ENCODE results near the gene RBM3.
A peak's percentile ranks its signal among the peaks of the same experiment; 100 is the strongest.

RBM3 gene

DNA sequence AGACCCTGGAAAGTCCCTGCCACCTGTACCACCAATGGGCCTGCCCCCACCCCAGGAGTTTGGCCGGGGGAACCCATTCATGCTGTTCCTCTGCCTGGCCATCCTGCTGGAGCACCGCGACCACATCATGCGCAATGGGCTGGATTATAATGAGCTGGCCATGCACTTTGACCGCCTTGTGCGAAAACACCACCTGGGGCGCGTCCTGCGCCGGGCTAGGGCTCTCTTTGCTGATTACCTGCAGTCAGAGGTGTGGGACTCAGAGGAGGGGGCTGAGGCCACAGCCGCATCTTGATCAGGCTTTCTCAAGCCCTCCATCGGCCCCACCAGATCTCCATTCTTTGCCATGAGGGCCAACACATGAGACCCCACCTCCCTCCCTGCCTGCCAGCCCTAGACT is 13.6 kb upstream of the RBM3 start (continued):
- TF ChIP-seq, protein P1, sequence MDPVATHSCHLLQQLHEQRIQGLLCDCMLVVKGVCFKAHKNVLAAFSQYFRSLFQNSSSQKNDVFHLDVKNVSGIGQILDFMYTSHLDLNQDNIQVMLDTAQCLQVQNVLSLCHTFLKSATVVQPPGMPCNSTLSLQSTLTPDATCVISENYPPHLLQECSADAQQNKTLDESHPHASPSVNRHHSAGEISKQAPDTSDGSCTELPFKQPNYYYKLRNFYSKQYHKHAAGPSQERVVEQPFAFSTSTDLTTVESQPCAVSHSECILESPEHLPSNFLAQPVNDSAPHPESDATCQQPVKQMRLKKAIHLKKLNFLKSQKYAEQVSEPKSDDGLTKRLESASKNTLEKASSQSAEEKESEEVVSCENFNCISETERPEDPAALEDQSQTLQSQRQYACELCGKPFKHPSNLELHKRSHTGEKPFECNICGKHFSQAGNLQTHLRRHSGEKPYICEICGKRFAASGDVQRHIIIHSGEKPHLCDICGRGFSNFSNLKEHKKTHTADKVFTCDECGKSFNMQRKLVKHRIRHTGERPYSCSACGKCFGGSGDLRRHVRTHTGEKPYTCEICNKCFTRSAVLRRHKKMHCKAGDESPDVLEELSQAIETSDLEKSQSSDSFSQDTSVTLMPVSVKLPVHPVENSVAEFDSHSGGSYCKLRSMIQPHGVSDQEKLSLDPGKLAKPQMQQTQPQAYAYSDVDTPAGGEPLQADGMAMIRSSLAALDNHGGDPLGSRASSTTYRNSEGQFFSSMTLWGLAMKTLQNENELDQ (tag by site-specific recombination; IDR thresholded peaks at IDR 0.05; ENCODE audit: low read depth) = no peak
- TF ChIP-seq ZNF391 (tag by site-specific recombination; IDR thresholded peaks at IDR 0.05; ENCODE audit: borderline replicate concordance, low read depth) (no peak), ZNF121 (tag by site-specific recombination; IDR thresholded peaks at IDR 0.05) (no peak), KLF10 (tag by site-specific recombination; IDR thresholded peaks at IDR 0.05) (no peak), ZNF211 (tag by site-specific recombination; IDR thresholded peaks at IDR 0.05; ENCODE audit: low read depth) (no peak), OSR2 (tag by site-specific recombination; IDR thresholded peaks at IDR 0.05) (no peak), ZNF747 (tag by site-specific recombination; IDR thresholded peaks at IDR 0.05) (no peak)

DNA sequence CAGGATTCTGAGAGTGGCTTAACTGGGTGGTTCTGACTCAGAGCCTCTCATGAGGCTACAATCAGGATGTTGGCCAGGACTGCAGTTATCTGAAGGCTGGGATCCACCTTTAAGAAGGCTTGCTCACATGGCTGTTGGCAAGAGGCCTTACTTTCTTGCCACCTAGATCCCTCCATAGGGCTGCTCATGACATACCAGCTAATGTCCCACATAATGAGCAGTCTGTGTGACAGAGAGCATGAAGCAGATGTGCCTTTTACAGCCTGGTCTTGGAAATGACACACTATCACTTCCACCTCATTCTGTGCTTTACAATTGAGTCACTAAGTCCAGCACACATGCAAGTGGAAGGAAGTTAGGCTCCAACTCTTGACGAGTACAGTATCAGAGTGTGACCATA is 4.3 kb upstream of the RBM3 start:
- Histone ChIP-seq H3K27ac (ENCODE audit: extremely low read depth, low read depth, low read length) (no peak overlapping the region), H3K4me1 (ENCODE audit: control insufficient read depth, insufficient read depth, low read length) (no peaks in the 10 kb centered on the region), H3K9me3 (ENCODE audit: control insufficient read depth, insufficient read depth, low read depth, low read length) (no peaks in the 10 kb centered on the region), H3K36me3 (ENCODE audit: control insufficient read depth in 2 of 2, insufficient read depth in 1 of 2, low read length in 2 of 2) (peaks cover 0 to 1% of the 10 kb centered on the region in 2 experiments; a peak in 2 of 3 replicates), H3K4me3 (ENCODE audit: low read depth, low read length) (no peak overlapping the region)
- TF ChIP-seq, protein P2, sequence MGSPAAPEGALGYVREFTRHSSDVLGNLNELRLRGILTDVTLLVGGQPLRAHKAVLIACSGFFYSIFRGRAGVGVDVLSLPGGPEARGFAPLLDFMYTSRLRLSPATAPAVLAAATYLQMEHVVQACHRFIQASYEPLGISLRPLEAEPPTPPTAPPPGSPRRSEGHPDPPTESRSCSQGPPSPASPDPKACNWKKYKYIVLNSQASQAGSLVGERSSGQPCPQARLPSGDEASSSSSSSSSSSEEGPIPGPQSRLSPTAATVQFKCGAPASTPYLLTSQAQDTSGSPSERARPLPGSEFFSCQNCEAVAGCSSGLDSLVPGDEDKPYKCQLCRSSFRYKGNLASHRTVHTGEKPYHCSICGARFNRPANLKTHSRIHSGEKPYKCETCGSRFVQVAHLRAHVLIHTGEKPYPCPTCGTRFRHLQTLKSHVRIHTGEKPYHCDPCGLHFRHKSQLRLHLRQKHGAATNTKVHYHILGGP (tag by site-specific recombination; IDR thresholded peaks at IDR 0.05) = no peak
- TF ChIP-seq, protein P3, sequence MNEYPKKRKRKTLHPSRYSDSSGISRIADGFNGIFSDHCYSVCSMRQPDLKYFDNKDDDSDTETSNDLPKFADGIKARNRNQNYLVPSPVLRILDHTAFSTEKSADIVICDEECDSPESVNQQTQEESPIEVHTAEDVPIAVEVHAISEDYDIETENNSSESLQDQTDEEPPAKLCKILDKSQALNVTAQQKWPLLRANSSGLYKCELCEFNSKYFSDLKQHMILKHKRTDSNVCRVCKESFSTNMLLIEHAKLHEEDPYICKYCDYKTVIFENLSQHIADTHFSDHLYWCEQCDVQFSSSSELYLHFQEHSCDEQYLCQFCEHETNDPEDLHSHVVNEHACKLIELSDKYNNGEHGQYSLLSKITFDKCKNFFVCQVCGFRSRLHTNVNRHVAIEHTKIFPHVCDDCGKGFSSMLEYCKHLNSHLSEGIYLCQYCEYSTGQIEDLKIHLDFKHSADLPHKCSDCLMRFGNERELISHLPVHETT (tag by site-specific recombination; IDR thresholded peaks at IDR 0.05) = no peak
- TF ChIP-seq, protein P4, sequence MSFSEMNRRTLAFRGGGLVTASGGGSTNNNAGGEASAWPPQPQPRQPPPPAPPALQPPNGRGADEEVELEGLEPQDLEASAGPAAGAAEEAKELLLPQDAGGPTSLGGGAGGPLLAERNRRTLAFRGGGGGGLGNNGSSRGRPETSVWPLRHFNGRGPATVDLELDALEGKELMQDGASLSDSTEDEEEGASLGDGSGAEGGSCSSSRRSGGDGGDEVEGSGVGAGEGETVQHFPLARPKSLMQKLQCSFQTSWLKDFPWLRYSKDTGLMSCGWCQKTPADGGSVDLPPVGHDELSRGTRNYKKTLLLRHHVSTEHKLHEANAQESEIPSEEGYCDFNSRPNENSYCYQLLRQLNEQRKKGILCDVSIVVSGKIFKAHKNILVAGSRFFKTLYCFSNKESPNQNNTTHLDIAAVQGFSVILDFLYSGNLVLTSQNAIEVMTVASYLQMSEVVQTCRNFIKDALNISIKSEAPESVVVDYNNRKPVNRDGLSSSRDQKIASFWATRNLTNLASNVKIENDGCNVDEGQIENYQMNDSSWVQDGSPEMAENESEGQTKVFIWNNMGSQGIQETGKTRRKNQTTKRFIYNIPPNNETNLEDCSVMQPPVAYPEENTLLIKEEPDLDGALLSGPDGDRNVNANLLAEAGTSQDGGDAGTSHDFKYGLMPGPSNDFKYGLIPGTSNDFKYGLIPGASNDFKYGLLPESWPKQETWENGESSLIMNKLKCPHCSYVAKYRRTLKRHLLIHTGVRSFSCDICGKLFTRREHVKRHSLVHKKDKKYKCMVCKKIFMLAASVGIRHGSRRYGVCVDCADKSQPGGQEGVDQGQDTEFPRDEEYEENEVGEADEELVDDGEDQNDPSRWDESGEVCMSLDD (tag by site-specific recombination; IDR thresholded peaks at IDR 0.05) = no peak
- TF ChIP-seq FEZF1 (tag by site-specific recombination; IDR thresholded peaks at IDR 0.05) = peak; percentile 83
- ChIA-PET POLR2A (interaction anchor here (0.6 kb wide), 1 partner anchor 599 kb away, joined by 3 read pairs; no protein-coding TSS in a partner anchor), CTCF (no interaction called here)

DNA sequence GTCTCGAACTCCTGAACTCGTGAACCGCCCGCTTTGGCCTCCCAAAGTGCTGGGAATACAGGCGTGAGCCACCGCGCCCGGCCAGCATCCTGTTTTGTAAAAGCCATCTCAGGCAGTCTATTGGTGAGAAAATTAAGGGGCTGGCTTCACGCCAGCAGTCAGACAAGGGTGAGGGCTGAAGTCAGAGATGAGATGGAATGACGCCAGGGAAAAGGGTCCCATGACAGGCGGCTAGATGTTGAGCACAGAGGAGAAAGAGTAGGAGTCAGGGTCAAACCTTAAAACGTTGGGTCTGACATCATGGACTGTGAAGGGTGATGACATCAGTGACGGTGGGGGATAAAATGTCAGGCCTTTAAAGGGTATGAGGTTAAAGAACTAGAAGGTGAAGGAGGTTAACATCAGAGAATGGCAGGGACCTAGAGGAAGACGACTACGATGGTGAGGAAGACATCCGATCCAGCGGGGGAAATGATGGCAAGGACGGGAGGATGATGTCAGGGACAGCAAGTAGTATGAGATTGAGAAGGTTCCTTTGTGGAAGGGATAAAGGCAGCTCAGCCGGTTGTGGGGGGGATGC is 504 bp upstream of the RBM3 start:
- peak overlapping the region; percentile 20; the same call in 1 of the 2 replicates for H3K27ac ChIP-seq (ENCODE audit: extremely low read depth, low read depth, low read length)
- peaks cover 8 to 38% of the 10 kb centered on the region in 2 experiments for H3K36me3 ChIP-seq (ENCODE audit: control insufficient read depth in 2 of 2, insufficient read depth in 1 of 2, low read length in 2 of 2)
- H3K9me3 ChIP-seq (ENCODE audit: control insufficient read depth, insufficient read depth, low read depth, low read length) = no peaks in the 10 kb centered on the region
- H3K4me1 ChIP-seq (ENCODE audit: control insufficient read depth, insufficient read depth, low read length) = peaks cover 3% of the 10 kb centered on the region; the same call in 1 of the 2 replicates
- ChIA-PET POLR2A (interaction anchor here (0.8 to 1.7 kb wide), 8 partner anchors 8 to 164 kb away, joined by 3 to 8 read pairs (median 4); partner anchors contain the start of gene TBC1D25), CTCF (no interaction called here)
- peak overlapping the region; percentile 80 for H3K4me3 ChIP-seq (ENCODE audit: low read depth, low read length)
- TF ChIP-seq, protein P5, sequence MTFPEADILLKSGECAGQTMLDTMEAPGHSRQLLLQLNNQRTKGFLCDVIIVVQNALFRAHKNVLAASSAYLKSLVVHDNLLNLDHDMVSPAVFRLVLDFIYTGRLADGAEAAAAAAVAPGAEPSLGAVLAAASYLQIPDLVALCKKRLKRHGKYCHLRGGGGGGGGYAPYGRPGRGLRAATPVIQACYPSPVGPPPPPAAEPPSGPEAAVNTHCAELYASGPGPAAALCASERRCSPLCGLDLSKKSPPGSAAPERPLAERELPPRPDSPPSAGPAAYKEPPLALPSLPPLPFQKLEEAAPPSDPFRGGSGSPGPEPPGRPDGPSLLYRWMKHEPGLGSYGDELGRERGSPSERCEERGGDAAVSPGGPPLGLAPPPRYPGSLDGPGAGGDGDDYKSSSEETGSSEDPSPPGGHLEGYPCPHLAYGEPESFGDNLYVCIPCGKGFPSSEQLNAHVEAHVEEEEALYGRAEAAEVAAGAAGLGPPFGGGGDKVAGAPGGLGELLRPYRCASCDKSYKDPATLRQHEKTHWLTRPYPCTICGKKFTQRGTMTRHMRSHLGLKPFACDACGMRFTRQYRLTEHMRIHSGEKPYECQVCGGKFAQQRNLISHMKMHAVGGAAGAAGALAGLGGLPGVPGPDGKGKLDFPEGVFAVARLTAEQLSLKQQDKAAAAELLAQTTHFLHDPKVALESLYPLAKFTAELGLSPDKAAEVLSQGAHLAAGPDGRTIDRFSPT (tag by site-specific recombination; IDR thresholded peaks at IDR 0.05) = no peak
- TF ChIP-seq, protein P6, sequence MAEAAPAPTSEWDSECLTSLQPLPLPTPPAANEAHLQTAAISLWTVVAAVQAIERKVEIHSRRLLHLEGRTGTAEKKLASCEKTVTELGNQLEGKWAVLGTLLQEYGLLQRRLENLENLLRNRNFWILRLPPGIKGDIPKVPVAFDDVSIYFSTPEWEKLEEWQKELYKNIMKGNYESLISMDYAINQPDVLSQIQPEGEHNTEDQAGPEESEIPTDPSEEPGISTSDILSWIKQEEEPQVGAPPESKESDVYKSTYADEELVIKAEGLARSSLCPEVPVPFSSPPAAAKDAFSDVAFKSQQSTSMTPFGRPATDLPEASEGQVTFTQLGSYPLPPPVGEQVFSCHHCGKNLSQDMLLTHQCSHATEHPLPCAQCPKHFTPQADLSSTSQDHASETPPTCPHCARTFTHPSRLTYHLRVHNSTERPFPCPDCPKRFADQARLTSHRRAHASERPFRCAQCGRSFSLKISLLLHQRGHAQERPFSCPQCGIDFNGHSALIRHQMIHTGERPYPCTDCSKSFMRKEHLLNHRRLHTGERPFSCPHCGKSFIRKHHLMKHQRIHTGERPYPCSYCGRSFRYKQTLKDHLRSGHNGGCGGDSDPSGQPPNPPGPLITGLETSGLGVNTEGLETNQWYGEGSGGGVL (tag by site-specific recombination; IDR thresholded peaks at IDR 0.05) = peak; percentile 90
- TF ChIP-seq, protein P7, sequence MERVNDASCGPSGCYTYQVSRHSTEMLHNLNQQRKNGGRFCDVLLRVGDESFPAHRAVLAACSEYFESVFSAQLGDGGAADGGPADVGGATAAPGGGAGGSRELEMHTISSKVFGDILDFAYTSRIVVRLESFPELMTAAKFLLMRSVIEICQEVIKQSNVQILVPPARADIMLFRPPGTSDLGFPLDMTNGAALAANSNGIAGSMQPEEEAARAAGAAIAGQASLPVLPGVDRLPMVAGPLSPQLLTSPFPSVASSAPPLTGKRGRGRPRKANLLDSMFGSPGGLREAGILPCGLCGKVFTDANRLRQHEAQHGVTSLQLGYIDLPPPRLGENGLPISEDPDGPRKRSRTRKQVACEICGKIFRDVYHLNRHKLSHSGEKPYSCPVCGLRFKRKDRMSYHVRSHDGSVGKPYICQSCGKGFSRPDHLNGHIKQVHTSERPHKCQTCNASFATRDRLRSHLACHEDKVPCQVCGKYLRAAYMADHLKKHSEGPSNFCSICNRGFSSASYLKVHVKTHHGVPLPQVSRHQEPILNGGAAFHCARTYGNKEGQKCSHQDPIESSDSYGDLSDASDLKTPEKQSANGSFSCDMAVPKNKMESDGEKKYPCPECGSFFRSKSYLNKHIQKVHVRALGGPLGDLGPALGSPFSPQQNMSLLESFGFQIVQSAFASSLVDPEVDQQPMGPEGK (tag by site-specific recombination; IDR thresholded peaks at IDR 0.05) = peak; percentile 88
